Amniotic epithelial cell (primary cell): ENCODE results near the gene CDH4.

Source experiments
- DNase-seq: peaks from one replicate; pipeline ENCODE4 v3.0.0-alpha.2; 2010; ENCODE audit warnings: low read depth

Gene CDH4

GRCh38 chr20:61882716-61883615 is 630.9 kb downstream of the CDH4 start:
- DNase-seq = no peak

GRCh38 chr20:61883857-61884393 is 631.9 kb downstream of the CDH4 start:
- no peak for DNase-seq

GRCh38 chr20:61884571-61885389 is 632.7 kb downstream of the CDH4 start:
- no peak for DNase-seq

- DNase-seq = no peak
These were observed 634.0 kb downstream of the CDH4 start for GRCh38 chr20:61885759-61886715.

GRCh38 chr20:61886721-61887595 is 634.9 kb downstream of the CDH4 start:
- peak; percentile 65 for DNase-seq

GRCh38 chr20:61887596-61888093 is 635.6 kb downstream of the CDH4 start:
- no peak for DNase-seq

- no peak for DNase-seq
These were observed 636.2 kb downstream of the CDH4 start for GRCh38 chr20:61888101-61888865.

GRCh38 chr20:61889659-61890058 is 637.6 kb downstream of the CDH4 start:
- DNase-seq = no peak

GRCh38 chr20:61890210-61890609 is 638.1 kb downstream of the CDH4 start:
- DNase-seq = no peak

GRCh38 chr20:61891476-61891875 is 639.4 kb downstream of the CDH4 start:
- DNase-seq = no peak

- DNase-seq = no peak
These were observed 640.0 kb downstream of the CDH4 start for GRCh38 chr20:61891916-61892649.

- DNase-seq = no peak
These were observed 643.0 kb downstream of the CDH4 start for GRCh38 chr20:61895016-61895415.

- no peak for DNase-seq
These were observed 643.6 kb downstream of the CDH4 start for GRCh38 chr20:61895686-61896057.

GRCh38 chr20:61896058-61896961 is 644.2 kb downstream of the CDH4 start:
- peak; percentile 15 for DNase-seq

GRCh38 chr20:61897401-61898295 is 645.6 kb downstream of the CDH4 start:
- no peak for DNase-seq

GRCh38 chr20:61898405-61898804 is 646.3 kb downstream of the CDH4 start:
- no peak for DNase-seq
